ENCODE measurements around the gene RAB7A. TPM values are rescaled to one million over a fixed set of nuclear protein-coding genes. Genes with fewer than 3 reads are reported as not detected.

The RAB7A gene
- polyA plus RNA-seq (2011; rRNA removed) (160 and 191 TPM in 2 replicates), polyA plus RNA-seq (2017; fragmentation: RNase III; extraction: RNeasy Plus Mini Kit Qiagen cat#74134 plus additional on column Dnase treatment) (124 to 137 TPM (median 126 TPM) in 3 replicates), polyA minus RNA-seq (2011; rRNA and poly(A)+ RNA removed) (86.3 and 92.2 TPM in 2 replicates)
- polyA plus RNA-seq (2012; cell fraction: cytosol; rRNA removed) = 138 and 141 TPM in 2 replicates
- 44.2 and 65.1 TPM in 2 replicates for polyA plus RNA-seq (2012; cell fraction: nucleus; rRNA removed)

GRCh38 chr3:128726023-128727016 lies at the start of gene RAB7A:
TSS of gene RAB7A (plus strand) at chr3:128726183. CDS start at chr3:128795368, 69,185 bp downstream.
- H3K4me3 ChIP-seq = peak within 1 kb of the TSS; percentile 95
- peak within 1 kb of the TSS; percentile 92 for H3K4me2 ChIP-seq
- peaks cover 28% of the 10 kb centered on the region for H3K4me1 ChIP-seq
- H3K27ac ChIP-seq = peak within 1 kb of the TSS; percentile 94 to 96
- FAIRE-seq (no peak), DNase-seq (ENCODE audit: low read depth in 1 of 2, low spot score in 1 of 2) (peak; percentile 90 to 97), ATAC-seq (peak; percentile 97)
- no peaks in the 10 kb centered on the region for H3K9me3 ChIP-seq
- 0% methylated on average over 17 of the region's 93 CpGs for WGBS (ENCODE audit: missing lambda C conversion rate)
- POLR2A ChIA-PET = interaction anchor here (2.9 kb wide), 1 partner anchor 45 kb away, joined by 12 read pairs; no protein-coding TSS in a partner anchor
- CTCF ChIA-PET = interaction anchor here (0.8 to 2.3 kb wide), 4 partner anchors 11 to 62 kb away, joined by 3 to 8 read pairs (median 5); no protein-coding TSS in a partner anchor
- peak; percentile 86 for TF ChIP-seq MAX (IDR thresholded peaks at IDR 0.05)
- no peak for TF ChIP-seq RARB (CRISPR knock-in tag; IDR thresholded peaks at IDR 0.05)
- peak; percentile 49; the same call in 1 of the 2 replicates for TF ChIP-seq POLR2A (IDR thresholded peaks at IDR 0.05; ENCODE audit: low read length)
- TF ChIP-seq HOXB13 (CRISPR knock-in tag; IDR thresholded peaks at IDR 0.05; ENCODE audit: low read depth) = peak; percentile 56; the same call in 1 of the 2 replicates
- no peak for TF ChIP-seq REST (IDR thresholded peaks at IDR 0.05)
- TF ChIP-seq ZFP36 (IDR thresholded peaks at IDR 0.05; ENCODE audit: borderline replicate concordance, partially characterized antibody) = no peak
- no peak for TF ChIP-seq SMC3 (IDR thresholded peaks at IDR 0.05)
- TF ChIP-seq CBX2 (IDR thresholded peaks at IDR 0.05; ENCODE audit: borderline replicate concordance, low read depth) = no peak
- no peak for TF ChIP-seq HES2 (IDR thresholded peaks at IDR 0.05)
- no peak for TF ChIP-seq HDAC2 (IDR thresholded peaks at IDR 0.05)
- TF ChIP-seq PHF8 (IDR thresholded peaks at IDR 0.05; ENCODE audit: borderline replicate concordance, low read depth) = peak; percentile 82
- no peak for TF ChIP-seq TP53 (CRISPR knock-in tag; IDR thresholded peaks at IDR 0.05)
- no peak for TF ChIP-seq GATA3 (IDR thresholded peaks at IDR 0.05; ENCODE audit: borderline replicate concordance)
- TF ChIP-seq USF2 (IDR thresholded peaks at IDR 0.05) = peak; percentile 86
- no peak for TF ChIP-seq POLR2AphosphoS2 (conservative IDR thresholded peaks at IDR 0.05; ENCODE audit: low read length)
- TF ChIP-seq ZNF302 (CRISPR knock-in tag; IDR thresholded peaks at IDR 0.05) = no peak
- TF ChIP-seq TFCP2L1 (CRISPR knock-in tag; IDR thresholded peaks at IDR 0.05) = no peak
- peak; percentile 19; the same call in 1 of the 2 replicates for TF ChIP-seq KDM5A (IDR thresholded peaks at IDR 0.05)
- no peak for TF ChIP-seq RNF2 (IDR thresholded peaks at IDR 0.05; ENCODE audit: borderline replicate concordance, low read depth)
- no peak for TF ChIP-seq FOSL2 (IDR thresholded peaks at IDR 0.05)
- no peak; the same call in 1 of the 2 replicates for TF ChIP-seq FOSL2 (CRISPR knock-in tag; IDR thresholded peaks at IDR 0.05)
- TF ChIP-seq RCOR1 (IDR thresholded peaks at IDR 0.05; ENCODE audit: low read depth, low read length) = no peak
- no peak for TF ChIP-seq CTCF (IDR thresholded peaks at IDR 0.05)
- peak in 1 of 2 experiments; percentile 73; a peak in 1 of 4 replicates for TF ChIP-seq CEBPB (IDR thresholded peaks at IDR 0.05)
- no peak; the same call in 1 of the 2 replicates for TF ChIP-seq MYC (IDR thresholded peaks at IDR 0.05; ENCODE audit: borderline replicate concordance, low read length)
- TF ChIP-seq ATOH8 (CRISPR knock-in tag; IDR thresholded peaks at IDR 0.05; ENCODE audit: low read depth) = no peak
- no peak for TF ChIP-seq RAD21 (conservative IDR thresholded peaks at IDR 0.05 in 1 of 2, IDR thresholded peaks at IDR 0.05 in 1 of 2)
- TF ChIP-seq HOXB5 (CRISPR knock-in tag; IDR thresholded peaks at IDR 0.05) = no peak
- TF ChIP-seq NR3C1 (IDR thresholded peaks at IDR 0.05) = no peak
- peak; percentile 94 for TF ChIP-seq BHLHE40 (IDR thresholded peaks at IDR 0.05; ENCODE audit: low read depth, low read length)
- no peak for TF ChIP-seq FOXS1 (CRISPR knock-in tag; IDR thresholded peaks at IDR 0.05)
- no peak for TF ChIP-seq EHMT2 (IDR thresholded peaks at IDR 0.05; ENCODE audit: low read depth)
